Stomach (tissue), 9 donors: ENCODE data around the gene PRDM16. TPM values are rescaled to one million over a fixed set of nuclear protein-coding genes. Genes with fewer than 3 reads are reported as not detected.

Experiments used
- DNase-seq, 2 donors: peaks; one replicate each; pipeline versions ENCODE4 v3.0.0 to v3.0.0-alpha.2; 2013 to 2019
- H3K27ac ChIP-seq, 5 donors: fragments of 200-600 bp in 4 of 5; sonication (generic) in 4 of 5; one replicate each; pipeline ENCODE4 v1.5.1; 2013 to 2019; ENCODE audit warnings: mild to moderate bottlenecking in 1 of 5, moderate library complexity in 1 of 5
- H3K27me3 ChIP-seq, 3 donors: fragments of 200-600 bp; sonication (generic); one replicate each; pipeline ENCODE4 v1.5.1; 2017 to 2019; ENCODE audit warnings: mixed run types in 1 of 3
- H3K36me3 ChIP-seq, 4 donors: fragments of 200-600 bp; sonication (generic); 1 replicate in 3 of 4; 2 replicates in 1 of 4; pipeline ENCODE4 v1.5.1; 2016 to 2019
- H3K4me1 ChIP-seq, 4 donors: fragments of 200-600 bp; sonication (generic); one replicate each; pipeline ENCODE4 v1.5.1; 2016 to 2019
- H3K4me3 ChIP-seq, 4 donors: fragments of 200-600 bp; sonication (generic) in 3 of 4; one replicate each; pipeline ENCODE4 v1.5.1; 2016 to 2019; ENCODE audit warnings: mild to moderate bottlenecking in 1 of 4
- H3K9me3 ChIP-seq, 4 donors: fragments of 200-600 bp; sonication (generic); one replicate each; pipeline ENCODE4 v1.5.1; 2016 to 2019
- EP300 ChIP-seq: sonication (generic); formaldehyde crosslinking; IDR thresholded peaks from one replicate; pipeline ENCODE4 v1.6.1; 2017; ENCODE audit warnings: antibody characterized with exemption
- POLR2A ChIP-seq, 4 donors: fragments of 450-650 bp; IDR thresholded peaks; one replicate each; pipeline ENCODE4 v1.6.1; 2016; ENCODE audit warnings: antibody characterized with exemption in 4 of 4, control low read depth in 2 of 4, mild to moderate bottlenecking in 1 of 4, moderate library complexity in 1 of 4
- POLR2AphosphoS5 ChIP-seq, 3 donors: sonication (generic); formaldehyde crosslinking; IDR thresholded peaks; one replicate each; pipeline ENCODE4 v1.6.1; 2016; ENCODE audit warnings: antibody characterized with exemption in 3 of 3
- WGBS, 5 donors: extraction: QIAGEN DNeasy Blood & Tissue Kit in 3 of 5; methylation state at CpG; one replicate each; pipeline versions ENCODE4 v1.1.5 to v1.1.7; 2013 to 2018; 5-methylcytosine and 5-hydroxymethylcytosine counted together
- intact Hi-C: fragments of 100-400 bp; cut with DNase I; formaldehyde crosslinking; loops from one replicate; pipeline ENCODE4 v1.15.1; 2023; ENCODE audit warnings: low total_unique reads
- polyA plus RNA-seq, 3 donors: library from polyadenylated mRNA; stranded (reverse); fragments of 200-250 nt; gene quantifications; one replicate each; pipeline ENCODE4 v1.2.3, GENCODE V29; 2013
- total RNA-seq, 5 donors: library from RNA; depleted of rRNA; stranded (reverse); fragments of >200 nt; gene quantifications; one replicate each; pipeline versions ENCODE4 v1.1.0 to v1.2.3, GENCODE V29; 2014 to 2016
- TF ChIP-seq, protein P1 (sequence below), 7 experiments: fragments of 450-650 bp in 4 of 7; fragments of 200-600 bp in 3 of 7; sonication (generic) in 3 of 7; IDR thresholded peaks; one replicate each; pipeline ENCODE4 v1.5.1; 2016 to 2019; ENCODE audit warnings: antibody characterized with exemption in 7 of 7, control low read depth in 2 of 7, mild to moderate bottlenecking in 1 of 7
- donor health status: healthy with polysubstance abuse.
- donor health status: Bipolar disorder and iron deficiency.
- donor health status: healthy.

PRDM16 gene
- total and polyA plus RNA-seq, 8 donors: 0.29 to 222 (median 15.8) TPM

DNA sequence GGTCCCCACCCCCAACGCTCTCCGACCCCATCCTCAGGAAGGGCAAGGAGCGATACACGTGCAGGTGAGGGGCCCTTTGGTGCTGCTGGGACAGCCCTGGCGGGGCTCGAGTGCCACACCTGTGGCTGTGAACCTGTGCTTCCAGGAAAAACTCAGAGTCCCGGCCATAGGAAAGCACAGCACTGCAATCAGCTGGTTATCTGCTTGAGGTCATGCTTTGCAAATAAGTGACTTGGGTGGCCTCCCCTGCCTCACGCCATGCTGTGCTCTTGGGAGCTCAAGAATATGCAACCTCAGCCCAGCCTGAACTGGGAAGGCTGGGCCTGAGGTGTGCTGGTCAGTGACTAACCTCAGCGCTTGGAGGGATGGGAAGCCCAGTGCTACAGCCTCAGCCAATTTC is 348.9 kb downstream of the PRDM16 start:
- no peak for TF ChIP-seq EP300
- TF ChIP-seq POLR2AphosphoS5 (IDR thresholded peaks at IDR 0.05): peak in 2 of 3 donors; percentile 79 to 84
- TF ChIP-seq, protein P1, sequence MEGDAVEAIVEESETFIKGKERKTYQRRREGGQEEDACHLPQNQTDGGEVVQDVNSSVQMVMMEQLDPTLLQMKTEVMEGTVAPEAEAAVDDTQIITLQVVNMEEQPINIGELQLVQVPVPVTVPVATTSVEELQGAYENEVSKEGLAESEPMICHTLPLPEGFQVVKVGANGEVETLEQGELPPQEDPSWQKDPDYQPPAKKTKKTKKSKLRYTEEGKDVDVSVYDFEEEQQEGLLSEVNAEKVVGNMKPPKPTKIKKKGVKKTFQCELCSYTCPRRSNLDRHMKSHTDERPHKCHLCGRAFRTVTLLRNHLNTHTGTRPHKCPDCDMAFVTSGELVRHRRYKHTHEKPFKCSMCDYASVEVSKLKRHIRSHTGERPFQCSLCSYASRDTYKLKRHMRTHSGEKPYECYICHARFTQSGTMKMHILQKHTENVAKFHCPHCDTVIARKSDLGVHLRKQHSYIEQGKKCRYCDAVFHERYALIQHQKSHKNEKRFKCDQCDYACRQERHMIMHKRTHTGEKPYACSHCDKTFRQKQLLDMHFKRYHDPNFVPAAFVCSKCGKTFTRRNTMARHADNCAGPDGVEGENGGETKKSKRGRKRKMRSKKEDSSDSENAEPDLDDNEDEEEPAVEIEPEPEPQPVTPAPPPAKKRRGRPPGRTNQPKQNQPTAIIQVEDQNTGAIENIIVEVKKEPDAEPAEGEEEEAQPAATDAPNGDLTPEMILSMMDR (IDR thresholded peaks at IDR 0.05): no peak
- Histone ChIP-seq H3K27ac (peak overlapping the region; percentile 80 to 89 (median 84)), H3K9me3 (peaks cover 6 to 16% (median 12%) of the 10 kb centered on the region in 4 donors), H3K27me3 (peaks cover 0 to 59% (median 0%) of the 10 kb centered on the region in 3 donors), H3K4me1 (peaks cover 46 to 70% (median 50%) of the 10 kb centered on the region in 4 donors), H3K36me3 (peaks cover 0 to 7% (median 6%) of the 10 kb centered on the region in 4 donors), H3K4me3 (no peak overlapping the region)
- intact Hi-C loops: no loop called here
- DNase-seq: peak; percentile 84
- 33 to 48% (median 37%) methylated on average over 6 to 9 of the region's 9 CpGs for WGBS, 5 donors

DNA sequence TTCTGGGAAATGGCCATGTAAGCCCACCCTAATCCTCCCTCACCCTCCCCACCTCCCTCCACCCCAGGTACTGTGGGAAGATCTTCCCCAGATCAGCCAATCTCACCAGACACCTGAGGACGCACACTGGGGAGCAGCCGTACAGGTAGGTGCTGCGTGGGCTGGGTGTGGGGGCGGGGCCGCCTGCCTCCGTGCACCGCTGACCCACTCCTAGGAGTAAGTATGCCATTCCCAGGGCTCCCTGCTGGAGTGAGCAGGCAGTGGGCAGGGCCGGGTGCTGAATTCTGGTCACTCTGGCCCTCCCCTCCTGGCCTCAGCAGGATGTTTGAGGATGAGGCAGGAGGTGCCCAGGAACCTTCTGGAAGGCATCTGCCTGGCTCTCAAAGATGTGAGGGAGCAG is 349.6 kb downstream of the PRDM16 start:
- TF ChIP-seq, protein P1 (IDR thresholded peaks at IDR 0.05): no peak
- TF ChIP-seq POLR2AphosphoS5 (IDR thresholded peaks at IDR 0.05): no peak
- no peak for TF ChIP-seq EP300
- DNase-seq: peak; percentile 49 to 53
- Histone ChIP-seq H3K27me3 (peaks cover 0 to 53% (median 0%) of the 10 kb centered on the region in 3 donors), H3K4me3 (no peak overlapping the region), H3K9me3 (peaks cover 6 to 16% (median 12%) of the 10 kb centered on the region in 4 donors), H3K4me1 (peaks cover 51 to 75% (median 56%) of the 10 kb centered on the region in 4 donors), H3K36me3 (peaks cover 0 to 7% (median 6%) of the 10 kb centered on the region in 4 donors), H3K27ac (peak overlapping the region; percentile 80 to 89 (median 84))
- WGBS, 5 donors: 38 to 75% (median 71%) methylated on average over 1 to 8 of the region's 8 CpGs
- intact Hi-C loops: no loop called here

DNA sequence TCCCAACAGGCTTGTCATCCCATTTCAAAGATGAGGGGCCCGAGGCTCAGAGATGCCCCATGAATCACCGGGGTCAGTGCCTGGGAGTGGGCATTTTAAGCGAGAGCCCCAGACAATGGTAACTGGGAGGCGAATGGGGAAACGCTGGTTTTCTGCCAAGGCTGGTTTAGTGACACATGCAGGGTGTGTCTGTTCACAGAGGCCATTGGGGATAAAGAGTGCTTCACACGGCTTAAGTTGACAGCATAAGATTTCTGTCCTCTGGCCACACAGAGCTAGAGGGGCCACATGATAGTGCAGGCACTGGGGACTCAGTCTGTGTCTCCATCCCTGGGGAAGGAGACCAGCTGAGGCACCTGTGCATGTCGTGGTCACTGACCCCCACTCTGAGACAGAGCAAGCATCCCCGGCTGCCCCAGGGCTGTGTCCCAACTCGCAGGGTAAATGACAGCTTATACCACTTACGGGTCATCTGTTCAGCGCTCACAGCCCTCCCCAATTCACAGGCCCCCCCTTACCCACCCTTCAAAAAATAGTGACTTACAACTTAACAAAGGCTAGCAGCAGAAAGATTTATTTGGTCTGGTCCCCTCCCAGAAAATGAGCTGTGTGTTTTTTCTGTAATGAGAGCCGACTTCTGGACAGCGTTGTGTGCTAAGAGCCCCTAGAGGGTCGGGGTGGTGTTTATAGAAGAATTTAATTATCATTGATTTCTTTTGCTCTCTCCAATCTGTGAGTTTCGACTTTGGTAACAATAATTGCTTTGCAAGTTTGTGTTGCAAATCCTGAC is 350.6 kb downstream of the PRDM16 start:
- Histone ChIP-seq H3K4me3 (peak overlapping the region in 1 of 4 donors; percentile 16), H3K4me1 (peaks cover 61 to 85% (median 66%) of the 10 kb centered on the region in 4 donors), H3K9me3 (peaks cover 6 to 16% (median 12%) of the 10 kb centered on the region in 4 donors), H3K27ac (peak overlapping the region; percentile 80 to 89 (median 84)), H3K36me3 (peaks cover 0 to 5% (median 5%) of the 10 kb centered on the region in 4 donors), H3K27me3 (peaks cover 0 to 47% (median 0%) of the 10 kb centered on the region in 3 donors)
- peak; percentile 68 to 82 for DNase-seq
- TF ChIP-seq, protein P1 (IDR thresholded peaks at IDR 0.05): no peak
- TF ChIP-seq EP300: no peak
- no peak for TF ChIP-seq POLR2A (IDR thresholded peaks at IDR 0.05)
- peak in 2 of 3 donors; percentile 28 to 54 for TF ChIP-seq POLR2AphosphoS5 (IDR thresholded peaks at IDR 0.05)
- intact Hi-C loops: no loop called here
- 41 to 60% (median 57%) methylated on average over 14 to 15 of the region's 15 CpGs for WGBS, 5 donors

DNA sequence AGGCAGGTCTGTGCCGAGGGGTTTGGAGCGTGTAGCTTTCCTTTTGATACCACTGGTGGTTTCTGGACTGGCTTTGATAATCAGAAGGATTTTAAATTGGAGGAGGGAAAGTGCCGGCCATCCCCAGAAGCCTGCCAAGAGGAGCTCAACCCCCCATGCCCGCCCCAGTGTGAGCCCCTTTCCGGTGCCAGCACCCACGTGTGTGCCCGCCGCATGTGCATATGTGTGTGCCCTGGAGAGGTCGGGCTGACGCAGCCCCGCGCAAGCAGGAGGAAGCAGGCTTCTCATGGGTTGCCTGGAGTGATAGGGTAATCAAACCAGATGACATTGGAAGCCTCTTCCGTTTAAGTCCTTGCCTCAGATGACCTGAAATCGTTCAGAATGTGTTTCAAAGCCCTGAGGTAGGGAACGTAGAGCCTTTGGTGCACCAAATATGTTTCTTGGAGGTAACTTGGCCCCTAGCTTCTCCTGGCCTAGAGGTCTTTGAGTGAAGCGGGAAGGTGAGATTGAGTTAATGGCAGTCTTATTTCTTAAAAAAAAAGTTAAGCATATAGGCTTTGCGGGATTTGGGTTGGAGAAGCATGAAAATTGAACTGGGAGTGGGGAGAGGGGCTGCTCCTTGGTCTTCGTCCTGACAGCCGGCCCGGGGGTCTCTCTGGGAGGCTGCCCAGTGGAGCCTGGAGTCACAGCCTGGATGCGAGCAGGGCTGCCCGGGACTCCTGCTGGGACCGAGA is 351.4 kb downstream of the PRDM16 start:
- peaks cover 6 to 16% (median 12%) of the 10 kb centered on the region in 4 donors for H3K9me3 ChIP-seq
- no peak for DNase-seq
- peaks cover 65 to 83% (median 69%) of the 10 kb centered on the region in 4 donors for H3K4me1 ChIP-seq
- H3K27ac ChIP-seq: peak overlapping the region; percentile 33 to 85 (median 81)
- peaks cover 0 to 43% (median 0%) of the 10 kb centered on the region in 3 donors for H3K27me3 ChIP-seq
- TF ChIP-seq POLR2A (IDR thresholded peaks at IDR 0.05): no peak
- TF ChIP-seq EP300: no peak
- TF ChIP-seq POLR2AphosphoS5 (IDR thresholded peaks at IDR 0.05): no peak
- TF ChIP-seq, protein P1 (IDR thresholded peaks at IDR 0.05): no peak
- peaks cover 0 to 2% (median under 1%) of the 10 kb centered on the region in 4 donors for H3K36me3 ChIP-seq
- peak overlapping the region in 1 of 4 donors; percentile 16 for H3K4me3 ChIP-seq
- 69 to 87% (median 82%) methylated on average over 22 to 23 of the region's 23 CpGs for WGBS, 5 donors
- intact Hi-C loops: no loop called here
